GM19043 (cell line): ENCODE results near the gene ELOA2.
"Not testable (repeated sequence)": the region's sequence is repeated elsewhere in the genome, so short reads cannot be mapped to it uniquely, and the experiment has no call there.

Experiments
- ATAC-seq: cut with Tn5 transposase; IDR thresholded peaks from one replicate; pipeline ENCODE4 v1.9.1; 2021; ENCODE audit warnings: low read depth; ENCODE audit not compliant: unreplicated experiment

Gene ELOA2

GRCh38 chr18:47023769-47024465 is 11.5 kb downstream of the ELOA2 start:
- ATAC-seq: not testable (repeated sequence)

- not testable (repeated sequence) for ATAC-seq
Measured at GRCh38 chr18:47022821-47023220, 12.6 kb downstream of the ELOA2 start.

- not testable (repeated sequence) for ATAC-seq
Measured at GRCh38 chr18:47020757-47021156, 14.7 kb downstream of the ELOA2 start.

- ATAC-seq: not testable (repeated sequence)
Measured at GRCh38 chr18:47019870-47020269, 15.6 kb downstream of the ELOA2 start.
